Esophagus (tissue), 2 donors: ENCODE data around the gene DLX5. TPM values are rescaled to one million over a fixed set of nuclear protein-coding genes. Genes with fewer than 3 reads are reported as not detected.

Experiments used
- H3K27ac ChIP-seq, 2 donors: one replicate each; pipeline ENCODE4 v1.5.1; 2013; ENCODE audit warnings: low read depth in 2 of 2, mild to moderate bottlenecking in 2 of 2, inconsistent platforms in 1 of 2, low read length in 1 of 2, moderate library complexity in 1 of 2
- H3K27me3 ChIP-seq, 2 donors: one replicate each; pipeline ENCODE4 v1.6.1; 2013; ENCODE audit warnings: low read length in 2 of 2, control low read depth in 1 of 2, mild to moderate bottlenecking in 1 of 2; ENCODE audit not compliant: insufficient read depth in 2 of 2, control insufficient read depth in 1 of 2
- H3K36me3 ChIP-seq, 2 donors: one replicate each; pipeline ENCODE4 v1.6.1; 2013; ENCODE audit warnings: low read length in 1 of 2; ENCODE audit not compliant: control insufficient read depth in 2 of 2, insufficient read depth in 2 of 2
- H3K4me1 ChIP-seq, 2 donors: one replicate each; pipeline ENCODE4 v1.6.1; 2013; ENCODE audit warnings: low read length in 1 of 2; ENCODE audit not compliant: control insufficient read depth in 2 of 2, insufficient read depth in 2 of 2
- H3K4me3 ChIP-seq, 2 donors: one replicate each; pipeline ENCODE4 v1.5.1; 2013; ENCODE audit warnings: low read length in 2 of 2, mild to moderate bottlenecking in 2 of 2, low read depth in 1 of 2, moderate library complexity in 1 of 2
- H3K9me3 ChIP-seq, 2 donors: one replicate each; pipeline ENCODE4 v1.6.1; 2013; ENCODE audit warnings: mild to moderate bottlenecking in 2 of 2, low read depth in 1 of 2, low read length in 1 of 2, moderate library complexity in 1 of 2; ENCODE audit not compliant: control insufficient read depth in 2 of 2, insufficient read depth in 1 of 2
- whole genome bisulfite sequencing, 2 donors: extraction: QIAGEN DNeasy Blood & Tissue Kit; methylation state at CpG; one replicate each; pipeline ENCODE4 v1.1.7; 2013; 5-methylcytosine and 5-hydroxymethylcytosine counted together
- polyA plus RNA-seq, 2 donors: library from polyadenylated mRNA; stranded (reverse); fragments of 200-250 nt; gene quantifications; one replicate each; pipeline ENCODE4 v1.2.3, GENCODE V29; 2013
- donor health status: healthy with polysubstance abuse.
- donor health status: Bipolar disorder and iron deficiency.

DLX5 gene
- polyA plus RNA-seq, 2 donors: 1.4 to 2.7 TPM

DNA sequence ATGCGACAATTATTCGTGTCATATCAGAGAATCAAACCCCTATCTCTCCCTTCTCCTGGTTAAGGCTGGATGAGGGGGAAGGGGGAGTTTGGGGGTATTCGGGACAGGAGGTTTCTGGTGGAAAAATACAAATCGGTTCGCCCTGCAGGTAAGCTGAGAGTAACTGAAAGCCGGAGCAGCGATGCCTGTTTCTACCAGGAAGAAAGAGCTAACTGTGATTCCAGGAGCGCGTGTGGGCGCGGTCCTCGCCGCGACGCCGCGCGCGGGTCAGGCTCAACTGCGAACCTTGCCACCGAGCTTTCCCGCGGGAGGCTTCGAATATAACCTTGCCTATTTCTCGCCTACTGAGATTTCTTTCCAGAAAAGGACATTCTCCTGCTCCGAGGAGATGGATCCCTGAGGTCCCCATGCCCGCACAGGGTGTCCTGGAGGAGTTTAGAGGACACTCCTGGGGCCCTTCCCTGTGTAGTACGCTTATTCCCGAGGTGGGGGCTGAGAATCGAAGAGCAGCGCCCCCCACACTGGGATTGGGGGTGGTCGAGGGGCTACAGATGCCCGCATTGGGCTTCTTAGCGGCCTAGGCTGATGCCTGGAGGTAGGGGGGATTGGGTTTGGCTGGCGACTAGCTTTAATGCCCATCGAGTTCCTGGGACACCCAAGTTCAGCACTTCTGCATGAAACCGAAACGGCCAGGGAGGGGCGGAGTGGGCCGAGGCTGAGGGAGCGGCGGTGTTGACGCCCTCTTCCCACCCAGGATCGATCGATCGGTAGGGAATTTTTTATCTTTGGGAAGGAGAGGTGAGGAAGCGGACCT, 32.2 kb downstream of the DLX5 start:
- Histone ChIP-seq H3K27ac (no peak overlapping the region), H3K4me1 (peaks cover 0 to 3% of the 10 kb centered on the region in 2 donors), H3K27me3 (peaks cover 11 to 24% of the 10 kb centered on the region in 2 donors), H3K36me3 (no peaks in the 10 kb centered on the region), H3K4me3 (no peak overlapping the region), H3K9me3 (peaks cover 0 to 7% of the 10 kb centered on the region in 2 donors)
- WGBS, 2 donors: 15 to 26% methylated on average over 47 of the region's 47 CpGs

- H3K9me3 ChIP-seq: peaks cover 0 to 7% of the 10 kb centered on the region in 2 donors
- 15 to 29% methylated on average over 13 of the region's 13 CpGs for WGBS, 2 donors
- H3K36me3 ChIP-seq: no peaks in the 10 kb centered on the region
- peaks cover 0 to 2% of the 10 kb centered on the region in 2 donors for H3K4me1 ChIP-seq
- H3K27me3 ChIP-seq: peaks cover 12 to 24% of the 10 kb centered on the region in 2 donors
- no peak overlapping the region for H3K27ac ChIP-seq
- no peak overlapping the region for H3K4me3 ChIP-seq
Measured at GRCh38 chr7:96991546-96992191, 33.0 kb downstream of the DLX5 start.

DNA sequence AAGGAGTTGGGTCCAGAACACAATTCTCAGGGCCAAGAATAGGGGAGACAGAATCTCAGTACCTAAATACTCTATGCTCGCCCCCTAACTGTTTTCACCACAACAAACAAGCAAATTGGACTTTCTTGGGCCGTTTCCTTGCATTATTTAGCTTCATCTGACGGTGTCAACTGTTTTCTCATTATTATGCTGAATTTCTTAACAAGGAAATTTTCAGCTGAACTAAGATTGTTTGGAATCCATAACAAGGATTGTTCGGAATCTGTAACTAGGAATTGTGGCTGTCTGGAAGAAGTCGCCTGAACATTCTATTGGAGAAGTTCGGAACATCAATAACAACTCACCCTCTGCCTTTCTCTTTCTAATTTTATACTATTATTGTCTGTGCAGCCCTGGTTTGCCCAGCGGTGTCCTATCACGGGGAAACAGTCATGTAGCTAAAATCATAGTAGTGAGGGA, 34.7 kb downstream of the DLX5 start:
- peaks cover 0 to 7% of the 10 kb centered on the region in 2 donors for H3K9me3 ChIP-seq
- H3K4me1 ChIP-seq: no peaks in the 10 kb centered on the region
- WGBS, 2 donors: 16 to 39% methylated on average over 8 of the region's 8 CpGs
- no peak overlapping the region for H3K27ac ChIP-seq
- no peak overlapping the region for H3K4me3 ChIP-seq
- peaks cover 12 to 24% of the 10 kb centered on the region in 2 donors for H3K27me3 ChIP-seq
- no peaks in the 10 kb centered on the region for H3K36me3 ChIP-seq

GRCh38 chr7:96989241-96989858, 35.3 kb downstream of the DLX5 start:
- Histone ChIP-seq H3K9me3 (peaks cover 0 to 7% of the 10 kb centered on the region in 2 donors), H3K27me3 (peaks cover 12 to 24% of the 10 kb centered on the region in 2 donors), H3K36me3 (no peaks in the 10 kb centered on the region), H3K27ac (no peak overlapping the region), H3K4me3 (no peak overlapping the region), H3K4me1 (no peaks in the 10 kb centered on the region)
- 16 to 32% methylated on average over 22 of the region's 22 CpGs for WGBS, 2 donors

DNA sequence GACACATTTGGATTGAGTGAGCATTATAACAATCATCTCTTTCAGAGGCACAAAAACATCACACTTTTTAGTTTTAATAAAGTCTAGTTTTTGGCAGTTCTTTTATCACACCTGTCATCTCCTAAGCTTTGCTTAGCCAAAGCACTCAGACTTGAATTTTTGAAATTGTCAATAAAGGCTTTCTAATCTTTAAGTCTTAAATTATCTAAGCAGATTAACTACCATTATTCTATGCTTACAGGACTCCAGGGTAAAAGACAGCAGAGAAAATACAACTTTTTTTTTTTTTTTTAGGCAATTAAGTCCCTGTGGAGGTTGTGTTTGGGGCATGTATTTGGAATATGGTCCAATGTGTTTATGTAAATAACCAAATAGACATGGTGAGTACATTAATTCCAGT, 36.9 kb downstream of the DLX5 start:
- H3K27me3 ChIP-seq: peaks cover 11 to 12% of the 10 kb centered on the region in 2 donors
- H3K4me3 ChIP-seq: no peak overlapping the region
- H3K9me3 ChIP-seq: peaks cover 0 to 4% of the 10 kb centered on the region in 2 donors
- H3K27ac ChIP-seq: no peak overlapping the region
- H3K36me3 ChIP-seq: no peaks in the 10 kb centered on the region
- no peaks in the 10 kb centered on the region for H3K4me1 ChIP-seq

GRCh38 chr7:96986901-96987300, 37.7 kb downstream of the DLX5 start:
- Histone ChIP-seq H3K9me3 (no peaks in the 10 kb centered on the region), H3K36me3 (no peaks in the 10 kb centered on the region), H3K4me3 (no peak overlapping the region), H3K27me3 (peaks cover 4 to 5% of the 10 kb centered on the region in 2 donors), H3K27ac (no peak overlapping the region), H3K4me1 (no peaks in the 10 kb centered on the region)
- WGBS, 2 donors: 73 to 77% methylated on average over 1 of the region's 1 CpG

DNA sequence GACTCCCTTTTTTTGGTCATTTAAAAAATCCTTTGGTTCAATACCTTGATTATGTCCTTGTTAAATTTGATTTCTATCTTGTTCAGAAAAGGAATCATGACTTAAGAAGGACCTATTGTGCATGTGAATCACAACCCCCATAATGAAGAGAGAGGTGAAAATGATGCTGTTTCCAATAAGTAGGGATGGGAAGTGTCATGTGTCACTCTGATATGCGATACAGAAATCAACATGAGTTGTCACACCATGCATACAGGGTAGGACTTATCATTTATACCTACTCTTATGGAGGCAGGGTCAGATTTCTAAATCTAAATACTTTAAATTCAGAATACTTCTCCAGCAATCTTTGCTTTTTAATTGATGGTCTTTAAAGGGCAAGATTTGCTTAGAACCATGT, 38.6 kb downstream of the DLX5 start:
- Histone ChIP-seq H3K27ac (no peak overlapping the region), H3K4me3 (no peak overlapping the region), H3K36me3 (no peaks in the 10 kb centered on the region), H3K27me3 (peaks cover 3 to 4% of the 10 kb centered on the region in 2 donors), H3K9me3 (no peaks in the 10 kb centered on the region), H3K4me1 (no peaks in the 10 kb centered on the region)
- WGBS, 2 donors: 70 to 73% methylated on average over 1 of the region's 1 CpG

DNA sequence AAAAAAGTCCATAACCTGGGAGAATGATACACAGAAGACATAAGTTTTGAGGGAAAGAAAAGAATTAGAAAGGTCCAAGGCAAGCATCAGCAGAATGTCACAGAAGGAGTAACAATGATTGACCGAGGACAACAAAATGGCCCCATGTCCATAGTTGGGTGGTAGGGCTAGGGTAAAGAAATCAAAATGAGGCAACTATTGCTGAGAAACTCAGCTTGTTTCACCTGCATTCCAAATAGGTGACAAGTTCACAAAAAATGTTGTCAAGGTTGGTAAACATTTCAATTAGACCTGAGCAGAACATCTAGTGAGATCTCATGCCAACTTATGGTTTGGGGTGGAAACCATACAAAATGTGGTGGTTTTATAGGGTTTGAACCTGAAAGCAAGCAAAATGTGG, 42.0 kb downstream of the DLX5 start:
- WGBS, 2 donors: 96% methylated on average over 1 of the region's 1 CpG
- H3K36me3 ChIP-seq: no peaks in the 10 kb centered on the region
- no peak overlapping the region for H3K27ac ChIP-seq
- peaks cover 0 to 3% of the 10 kb centered on the region in 2 donors for H3K27me3 ChIP-seq
- no peaks in the 10 kb centered on the region for H3K9me3 ChIP-seq
- no peak overlapping the region for H3K4me3 ChIP-seq
- H3K4me1 ChIP-seq: no peaks in the 10 kb centered on the region

DNA sequence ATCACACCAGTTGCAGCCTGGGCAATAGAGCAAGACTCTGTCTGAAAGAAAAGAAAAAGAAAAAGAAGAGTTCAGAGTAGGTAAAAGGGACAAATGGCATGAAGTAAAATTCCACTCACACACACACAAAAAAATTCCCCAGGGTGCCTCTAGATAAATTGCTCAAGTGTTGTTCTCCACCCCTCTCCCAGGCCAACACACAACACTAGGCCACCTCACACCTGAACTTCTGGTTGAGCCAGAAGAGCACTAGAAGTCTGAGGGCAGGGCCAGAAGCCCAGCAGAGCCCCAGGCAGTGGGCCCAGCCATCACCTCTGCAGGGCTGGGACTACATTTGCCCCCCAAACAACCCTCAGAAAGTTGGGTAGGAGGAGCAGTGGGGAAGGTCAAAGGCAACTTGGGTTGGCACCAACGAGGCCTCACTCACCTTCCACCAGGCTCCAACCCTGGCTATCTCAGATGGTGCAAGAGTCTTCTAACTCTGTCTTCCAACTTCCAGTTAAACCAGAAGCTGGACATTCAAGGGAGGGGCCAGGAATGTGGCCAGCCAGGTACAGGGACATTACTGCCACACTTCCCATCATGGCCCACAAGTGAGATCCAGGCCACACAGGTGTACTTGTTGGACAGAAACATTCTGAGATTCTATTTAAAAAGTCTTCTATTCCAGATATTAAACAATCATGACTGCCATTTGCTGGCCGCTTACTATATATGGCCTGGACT, 44.9 kb downstream of the DLX5 start:
- no peaks in the 10 kb centered on the region for H3K36me3 ChIP-seq
- no peak overlapping the region for H3K4me3 ChIP-seq
- 80 to 93% methylated on average over 2 of the region's 2 CpGs for WGBS, 2 donors
- no peaks in the 10 kb centered on the region for H3K27me3 ChIP-seq
- no peaks in the 10 kb centered on the region for H3K9me3 ChIP-seq
- H3K4me1 ChIP-seq: no peaks in the 10 kb centered on the region
- H3K27ac ChIP-seq: no peak overlapping the region
